Mesodermal cell (in vitro differentiated cells): ENCODE measurements around the gene MYBL2.

Experiments used
- H3K27ac ChIP-seq: 2 replicates; pipeline ENCODE4 v1.7.0; 2013; ENCODE audit warnings: mild to moderate bottlenecking, low read depth, low read length, moderate library complexity; ENCODE audit not compliant: severe bottlenecking
- H3K36me3 ChIP-seq: 2 replicates; pipeline ENCODE4 v1.7.1; 2013; ENCODE audit warnings: mild to moderate bottlenecking, low read length, moderate library complexity; ENCODE audit not compliant: control insufficient read depth, insufficient read depth
- H3K4me1 ChIP-seq: one replicate; pipeline ENCODE4 v1.7.1; 2013; ENCODE audit warnings: mild to moderate bottlenecking, low read length; ENCODE audit not compliant: insufficient read depth, control insufficient read depth, poor library complexity, severe bottlenecking
- H3K4me3 ChIP-seq: 2 replicates; pipeline ENCODE4 v1.7.0; 2013; ENCODE audit warnings: low read length, control low read depth, mild to moderate bottlenecking; ENCODE audit not compliant: insufficient read depth, poor library complexity, severe bottlenecking; ENCODE audit errors: extremely low read depth
- H3K9me3 ChIP-seq: 2 replicates; pipeline ENCODE4 v1.7.1; 2013; ENCODE audit warnings: mild to moderate bottlenecking, low read length, moderate library complexity; ENCODE audit not compliant: control insufficient read depth
- WGBS, 2 experiments: methylation state at CpG; one replicate each; pipeline ENCODE4 v1.1.5; 2013; ENCODE audit warnings: missing lambda C conversion rate in 2 of 2; ENCODE audit not compliant: insufficient coverage in 2 of 2; 5-methylcytosine and 5-hydroxymethylcytosine counted together

The MYBL2 gene

GRCh38 chr20:43722153-43722505 lies 55.2 kb downstream of the MYBL2 start:
- H3K9me3 ChIP-seq = no peaks in the 10 kb centered on the region
- H3K27ac ChIP-seq = no peak overlapping the region
- H3K36me3 ChIP-seq = peaks cover 6% of the 10 kb centered on the region
- H3K4me3 ChIP-seq = no peak overlapping the region
- H3K4me1 ChIP-seq = no peaks in the 10 kb centered on the region
- WGBS, 2 experiments = 81 to 88% methylated on average over 4 to 5 of the region's 8 CpGs

GRCh38 chr20:43723186-43723585 lies 56.3 kb downstream of the MYBL2 start:
- Histone ChIP-seq H3K4me3 (no peak overlapping the region), H3K27ac (no peak overlapping the region), H3K4me1 (no peaks in the 10 kb centered on the region), H3K9me3 (no peaks in the 10 kb centered on the region), H3K36me3 (no peaks in the 10 kb centered on the region)
- 100% methylated on average over 1 of the region's 4 CpGs; no CpG with 5 or more reads in 1 of the 2 experiments for WGBS, 2 experiments

GRCh38 chr20:43723735-43724134 lies 56.8 kb downstream of the MYBL2 start:
- Histone ChIP-seq H3K36me3 (no peaks in the 10 kb centered on the region), H3K4me3 (no peak overlapping the region), H3K4me1 (no peaks in the 10 kb centered on the region), H3K27ac (no peak overlapping the region), H3K9me3 (no peaks in the 10 kb centered on the region)
- WGBS, 2 experiments = 75 to 78% methylated on average over 2 of the region's 3 CpGs

- no peak overlapping the region for H3K4me3 ChIP-seq
- no peaks in the 10 kb centered on the region for H3K9me3 ChIP-seq
- no peak overlapping the region for H3K27ac ChIP-seq
- no peaks in the 10 kb centered on the region for H3K4me1 ChIP-seq
- H3K36me3 ChIP-seq = no peaks in the 10 kb centered on the region
- WGBS, 2 experiments = no CpG with 5 or more reads among the region's 5 CpGs
These were observed 57.5 kb downstream of the MYBL2 start for GRCh38 chr20:43724383-43724782.

- Histone ChIP-seq H3K27ac (no peak overlapping the region), H3K9me3 (no peaks in the 10 kb centered on the region), H3K4me1 (no peaks in the 10 kb centered on the region), H3K36me3 (no peaks in the 10 kb centered on the region), H3K4me3 (no peak overlapping the region)
- WGBS, 2 experiments = 100% methylated on average over 1 of the region's 2 CpGs; no CpG with 5 or more reads in 1 of the 2 experiments
These were observed 58.8 kb downstream of the MYBL2 start for GRCh38 chr20:43725666-43726065.

- Histone ChIP-seq H3K36me3 (no peaks in the 10 kb centered on the region), H3K4me1 (no peaks in the 10 kb centered on the region), H3K9me3 (no peaks in the 10 kb centered on the region), H3K27ac (no peak overlapping the region), H3K4me3 (no peak overlapping the region)
- 92 to 94% methylated on average over 10 of the region's 10 CpGs for WGBS, 2 experiments
These were observed 59.4 kb downstream of the MYBL2 start for GRCh38 chr20:43726333-43726732.

GRCh38 chr20:43726811-43727338 lies 60.0 kb downstream of the MYBL2 start, which contains the start of gene GTSF1L:
GTSF1L (minus strand) TSS chr20:43727002; CDS start chr20:43726694, 308 bp downstream.
- Histone ChIP-seq H3K4me3 (no peak within 1 kb of the TSS), H3K4me1 (no peaks in the 10 kb centered on the region), H3K9me3 (no peaks in the 10 kb centered on the region), H3K36me3 (no peaks in the 10 kb centered on the region), H3K27ac (no peak within 1 kb of the TSS)
- WGBS, 2 experiments = 93 to 97% methylated on average over 9 to 10 of the region's 11 CpGs

- no peaks in the 10 kb centered on the region for H3K36me3 ChIP-seq
- no peaks in the 10 kb centered on the region for H3K4me1 ChIP-seq
- H3K27ac ChIP-seq = no peak overlapping the region
- no peaks in the 10 kb centered on the region for H3K9me3 ChIP-seq
- whole genome bisulfite sequencing, 2 experiments = no CpG with 5 or more reads among the region's 1 CpG
- H3K4me3 ChIP-seq = no peak overlapping the region
These were observed 61.2 kb downstream of the MYBL2 start for GRCh38 chr20:43727980-43728590.

GRCh38 chr20:43728686-43729255 lies 61.9 kb downstream of the MYBL2 start:
- Histone ChIP-seq H3K27ac (no peak overlapping the region), H3K36me3 (no peaks in the 10 kb centered on the region), H3K4me1 (no peaks in the 10 kb centered on the region), H3K4me3 (no peak overlapping the region), H3K9me3 (no peaks in the 10 kb centered on the region)
- WGBS, 2 experiments = 93 to 100% methylated on average over 2 to 5 of the region's 7 CpGs

- no peak overlapping the region for H3K27ac ChIP-seq
- H3K4me1 ChIP-seq = no peaks in the 10 kb centered on the region
- WGBS, 2 experiments = 82 to 84% methylated on average over 4 to 7 of the region's 7 CpGs
- H3K36me3 ChIP-seq = no peaks in the 10 kb centered on the region
- no peaks in the 10 kb centered on the region for H3K9me3 ChIP-seq
- no peak overlapping the region for H3K4me3 ChIP-seq
These were observed 64.6 kb downstream of the MYBL2 start for GRCh38 chr20:43731469-43731868.

- H3K27ac ChIP-seq = no peak overlapping the region
- H3K4me3 ChIP-seq = no peak overlapping the region
- 88 to 100% methylated on average over 2 to 5 of the region's 5 CpGs for WGBS, 2 experiments
- no peaks in the 10 kb centered on the region for H3K9me3 ChIP-seq
- H3K4me1 ChIP-seq = no peaks in the 10 kb centered on the region
- no peaks in the 10 kb centered on the region for H3K36me3 ChIP-seq
These were observed 65.0 kb downstream of the MYBL2 start for GRCh38 chr20:43731927-43732326.
